ENCODE measurements around the gene CYP19A1.

Gene CYP19A1

GRCh38 chr15:51162865-51163762 lies 175.3 kb downstream of the CYP19A1 start:
- POLR2A ChIA-PET = interaction anchor here (0.7 kb wide), 1 partner anchor 67 kb away, joined by 4 read pairs; no protein-coding TSS in a partner anchor
- Histone ChIP-seq H3K27ac (ENCODE audit: extremely low read depth, low read depth, low read length) (no peak overlapping the region; the same call in 1 of the 2 replicates), H3K4me3 (ENCODE audit: low read depth, low read length) (no peak overlapping the region), H3K4me1 (ENCODE audit: control insufficient read depth, insufficient read depth, low read length) (no peaks in the 10 kb centered on the region), H3K9me3 (ENCODE audit: control insufficient read depth, insufficient read depth, low read depth, low read length) (no peaks in the 10 kb centered on the region), H3K36me3 (ENCODE audit: control insufficient read depth in 2 of 2, insufficient read depth in 1 of 2, low read length in 2 of 2) (no peaks in the 10 kb centered on the region)
- CTCF ChIA-PET = interaction anchor here (0.6 to 4.3 kb wide), 65 partner anchors 9 to 971 kb away, joined by 3 to 76 read pairs (median 4); no protein-coding TSS in a partner anchor
- peak; percentile 95 for TF ChIP-seq ZNF335 (tag by site-specific recombination; conservative IDR thresholded peaks at IDR 0.05)
- no peak for TF ChIP-seq ZNF132 (tag by site-specific recombination; IDR thresholded peaks at IDR 0.05; ENCODE audit: borderline replicate concordance)
- TF ChIP-seq PRDM4 (tag by site-specific recombination; IDR thresholded peaks at IDR 0.05) = peak; percentile 92
- TF ChIP-seq ZNF155 (tag by site-specific recombination; IDR thresholded peaks at IDR 0.05) = no peak
- no peak for TF ChIP-seq ZNF248 (tag by site-specific recombination; IDR thresholded peaks at IDR 0.05)
- no peak for TF ChIP-seq ATF2 (tag by site-specific recombination; IDR thresholded peaks at IDR 0.05; ENCODE audit: low read depth)
- TF ChIP-seq SCRT2 (tag by site-specific recombination; IDR thresholded peaks at IDR 0.05) = no peak
- peak; percentile 86 for TF ChIP-seq ZNF654 (tag by site-specific recombination; IDR thresholded peaks at IDR 0.05; ENCODE audit: low read depth)
- 0 out of 2 replicates have a peak, but pooled peaks have one; percentile 22 for TF ChIP-seq PRDM6 (tag by site-specific recombination; IDR thresholded peaks at IDR 0.05)
- no peak for TF ChIP-seq ZNF843 (tag by site-specific recombination; IDR thresholded peaks at IDR 0.05)
- TF ChIP-seq ZNF548 (tag by site-specific recombination; IDR thresholded peaks at IDR 0.05) = no peak
- TF ChIP-seq PATZ1 (tag by site-specific recombination; IDR thresholded peaks at IDR 0.05) = peak; percentile 44; the same call in 1 of the 2 replicates
- TF ChIP-seq OVOL3 (tag by site-specific recombination; IDR thresholded peaks at IDR 0.05) = no peak
- TF ChIP-seq REST (tag by site-specific recombination; IDR thresholded peaks at IDR 0.05) = no peak
- TF ChIP-seq ZNF394 (tag by site-specific recombination; IDR thresholded peaks at IDR 0.05; ENCODE audit: borderline replicate concordance) = peak; percentile 34; the same call in 1 of the 2 replicates
- TF ChIP-seq ZNF664 (tag by site-specific recombination; IDR thresholded peaks at IDR 0.05) = peak; percentile 74; the same call in 1 of the 2 replicates
- peak; percentile 34; the same call in 1 of the 2 replicates for TF ChIP-seq ZEB2 (tag by site-specific recombination; IDR thresholded peaks at IDR 0.05)
- TF ChIP-seq ZNF561 (tag by site-specific recombination; IDR thresholded peaks at IDR 0.05; ENCODE audit: borderline replicate concordance) = no peak
- no peak for TF ChIP-seq ZNF629 (tag by site-specific recombination; IDR thresholded peaks at IDR 0.05)
- no peak for TF ChIP-seq ZNF529 (tag by site-specific recombination; IDR thresholded peaks at IDR 0.05; ENCODE audit: insufficient replicate concordance)
- TF ChIP-seq ZNF704 (tag by site-specific recombination; IDR thresholded peaks at IDR 0.05) = no peak
- no peak for TF ChIP-seq ZNF747 (tag by site-specific recombination; IDR thresholded peaks at IDR 0.05)
- no peak for TF ChIP-seq ZFHX2 (tag by site-specific recombination; conservative IDR thresholded peaks at IDR 0.05)
